HL-60 (cell line): ENCODE data around the gene TRAIP.

Experiments
- GABPA ChIP-seq: IDR thresholded peaks from 2 replicates; pipeline ENCODE4 v1.6.1; 2012; ENCODE audit warnings: low read depth
- TF ChIP-seq, protein P1 (sequence below): IDR thresholded peaks from 2 replicates; pipeline ENCODE4 v1.6.1; 2012; ENCODE audit warnings: low read depth; ENCODE audit not compliant: insufficient replicate concordance
- TF ChIP-seq, protein P2 (sequence below): IDR thresholded peaks from one replicate; pipeline ENCODE4 v1.5.1; 2011; ENCODE audit warnings: low read length, control low read depth, inconsistent platforms; ENCODE audit not compliant: insufficient read depth

DNA sequence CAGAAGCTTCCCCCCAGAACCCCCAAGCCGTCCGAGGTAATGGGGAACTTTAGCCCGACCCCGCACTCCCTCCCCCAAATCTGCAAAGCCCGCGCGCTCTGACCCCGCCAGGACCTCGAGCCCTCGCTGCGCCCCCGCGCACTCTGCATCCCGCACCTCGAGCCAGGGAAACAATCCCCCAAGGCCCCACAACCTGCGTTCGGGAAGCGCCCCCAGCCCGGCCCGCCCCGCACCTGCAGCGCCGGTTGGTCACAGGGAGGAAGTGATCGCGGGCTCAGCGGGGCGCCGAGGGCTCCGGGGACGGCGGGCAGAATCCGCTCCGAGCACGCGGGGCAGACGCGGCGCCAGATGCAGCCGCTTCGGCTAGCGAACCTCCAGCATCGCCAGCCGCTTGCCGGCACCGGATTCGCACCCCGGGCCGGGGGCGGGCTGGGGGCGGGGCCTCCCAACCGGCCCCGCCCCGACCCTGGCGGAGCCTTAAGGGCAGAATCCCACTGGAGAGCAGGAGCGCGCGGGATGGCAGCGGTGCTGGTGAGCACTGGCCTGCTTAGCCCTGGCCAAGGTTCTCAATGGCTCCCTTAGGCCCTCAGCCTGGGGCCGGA lies 13.3 kb upstream of the TRAIP start, which contains the start of gene CAMKV:
- TF ChIP-seq, protein P1, sequence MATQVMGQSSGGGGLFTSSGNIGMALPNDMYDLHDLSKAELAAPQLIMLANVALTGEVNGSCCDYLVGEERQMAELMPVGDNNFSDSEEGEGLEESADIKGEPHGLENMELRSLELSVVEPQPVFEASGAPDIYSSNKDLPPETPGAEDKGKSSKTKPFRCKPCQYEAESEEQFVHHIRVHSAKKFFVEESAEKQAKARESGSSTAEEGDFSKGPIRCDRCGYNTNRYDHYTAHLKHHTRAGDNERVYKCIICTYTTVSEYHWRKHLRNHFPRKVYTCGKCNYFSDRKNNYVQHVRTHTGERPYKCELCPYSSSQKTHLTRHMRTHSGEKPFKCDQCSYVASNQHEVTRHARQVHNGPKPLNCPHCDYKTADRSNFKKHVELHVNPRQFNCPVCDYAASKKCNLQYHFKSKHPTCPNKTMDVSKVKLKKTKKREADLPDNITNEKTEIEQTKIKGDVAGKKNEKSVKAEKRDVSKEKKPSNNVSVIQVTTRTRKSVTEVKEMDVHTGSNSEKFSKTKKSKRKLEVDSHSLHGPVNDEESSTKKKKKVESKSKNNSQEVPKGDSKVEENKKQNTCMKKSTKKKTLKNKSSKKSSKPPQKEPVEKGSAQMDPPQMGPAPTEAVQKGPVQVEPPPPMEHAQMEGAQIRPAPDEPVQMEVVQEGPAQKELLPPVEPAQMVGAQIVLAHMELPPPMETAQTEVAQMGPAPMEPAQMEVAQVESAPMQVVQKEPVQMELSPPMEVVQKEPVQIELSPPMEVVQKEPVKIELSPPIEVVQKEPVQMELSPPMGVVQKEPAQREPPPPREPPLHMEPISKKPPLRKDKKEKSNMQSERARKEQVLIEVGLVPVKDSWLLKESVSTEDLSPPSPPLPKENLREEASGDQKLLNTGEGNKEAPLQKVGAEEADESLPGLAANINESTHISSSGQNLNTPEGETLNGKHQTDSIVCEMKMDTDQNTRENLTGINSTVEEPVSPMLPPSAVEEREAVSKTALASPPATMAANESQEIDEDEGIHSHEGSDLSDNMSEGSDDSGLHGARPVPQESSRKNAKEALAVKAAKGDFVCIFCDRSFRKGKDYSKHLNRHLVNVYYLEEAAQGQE, result no peak
- no peak for TF ChIP-seq GABPA
- TF ChIP-seq, protein P2, sequence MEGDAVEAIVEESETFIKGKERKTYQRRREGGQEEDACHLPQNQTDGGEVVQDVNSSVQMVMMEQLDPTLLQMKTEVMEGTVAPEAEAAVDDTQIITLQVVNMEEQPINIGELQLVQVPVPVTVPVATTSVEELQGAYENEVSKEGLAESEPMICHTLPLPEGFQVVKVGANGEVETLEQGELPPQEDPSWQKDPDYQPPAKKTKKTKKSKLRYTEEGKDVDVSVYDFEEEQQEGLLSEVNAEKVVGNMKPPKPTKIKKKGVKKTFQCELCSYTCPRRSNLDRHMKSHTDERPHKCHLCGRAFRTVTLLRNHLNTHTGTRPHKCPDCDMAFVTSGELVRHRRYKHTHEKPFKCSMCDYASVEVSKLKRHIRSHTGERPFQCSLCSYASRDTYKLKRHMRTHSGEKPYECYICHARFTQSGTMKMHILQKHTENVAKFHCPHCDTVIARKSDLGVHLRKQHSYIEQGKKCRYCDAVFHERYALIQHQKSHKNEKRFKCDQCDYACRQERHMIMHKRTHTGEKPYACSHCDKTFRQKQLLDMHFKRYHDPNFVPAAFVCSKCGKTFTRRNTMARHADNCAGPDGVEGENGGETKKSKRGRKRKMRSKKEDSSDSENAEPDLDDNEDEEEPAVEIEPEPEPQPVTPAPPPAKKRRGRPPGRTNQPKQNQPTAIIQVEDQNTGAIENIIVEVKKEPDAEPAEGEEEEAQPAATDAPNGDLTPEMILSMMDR, result no peak
